ENCODE results near the gene GPRIN3.
"Not testable (repeated sequence)": the region's sequence is repeated elsewhere in the genome, so short reads cannot be mapped to it uniquely, and the experiment has no call there.

GPRIN3 gene

DNA sequence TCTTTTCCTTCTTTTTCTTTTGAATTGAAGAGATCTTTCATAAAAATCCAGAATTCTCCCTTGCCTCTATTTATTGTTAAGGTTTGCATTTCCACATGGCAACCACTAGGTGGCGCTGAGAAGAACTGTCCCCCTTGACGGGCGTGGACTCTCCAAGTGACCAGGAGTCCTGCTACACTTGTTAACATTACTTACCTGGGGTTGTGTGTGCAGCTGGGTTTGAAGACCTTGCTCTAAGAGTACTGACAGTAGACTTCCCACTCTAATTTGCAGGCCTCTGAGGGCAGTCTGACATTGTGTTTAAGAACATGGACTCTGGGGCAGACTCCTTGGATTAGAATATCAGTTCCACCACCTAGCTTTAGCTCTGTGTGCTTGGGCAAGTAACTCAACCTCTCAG is 52.8 kb downstream of the GPRIN3 start:
- no peaks in the 10 kb centered on the region for H3K36me3 ChIP-seq (ENCODE audit: control insufficient read depth, insufficient read depth, low read length, severe bottlenecking)
- H3K9ac ChIP-seq (ENCODE audit: low read length), result no peak overlapping the region
- peak; percentile 37 for DNase-seq (ENCODE audit: low read depth)

DNA sequence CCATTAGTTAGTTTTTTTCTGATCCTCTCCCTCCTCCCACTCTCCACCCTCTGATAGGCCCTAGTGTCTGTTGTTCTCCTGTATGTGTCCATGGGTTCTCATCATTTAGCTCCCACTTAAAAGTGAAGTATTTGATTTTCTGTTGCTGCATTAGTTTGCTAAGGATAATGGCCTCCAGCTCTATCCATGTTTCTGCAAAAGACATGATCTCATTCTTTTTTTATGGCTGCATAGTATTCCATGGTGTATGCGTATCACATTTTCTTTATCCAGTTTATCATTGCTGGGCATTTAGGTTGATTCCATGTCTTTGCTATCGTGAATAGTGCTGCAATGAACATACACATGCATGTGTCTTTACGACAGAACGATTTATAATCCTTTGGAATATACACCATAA is 53.3 kb downstream of the GPRIN3 start:
- peaks cover 39% of the 10 kb centered on the region for H3K27me3 ChIP-seq (replicated peaks; ENCODE audit: control insufficient read depth, insufficient read depth, low read length)
- H3K9ac ChIP-seq (ENCODE audit: low read length); H3K9me3 ChIP-seq (ENCODE audit: control insufficient read depth, low read length); DNase-seq (ENCODE audit: low read depth); H3K36me3 ChIP-seq (ENCODE audit: control insufficient read depth, insufficient read depth, low read length, severe bottlenecking); H3K4me1 ChIP-seq (ENCODE audit: control insufficient read depth, insufficient read depth, low read length); H3K4me3 ChIP-seq (ENCODE audit: low read length): not testable (repeated sequence)

More for the DNA sequence above, 52.8 kb downstream of the GPRIN3 start:
- no peaks in the 10 kb centered on the region for H3K9me3 ChIP-seq (ENCODE audit: control insufficient read depth, low read length)
- no peaks in the 10 kb centered on the region for H3K4me1 ChIP-seq (ENCODE audit: control insufficient read depth, insufficient read depth, low read length)
- H3K4me3 ChIP-seq (ENCODE audit: low read length), result no peak overlapping the region
- H3K27me3 ChIP-seq (replicated peaks; ENCODE audit: control insufficient read depth, insufficient read depth, low read length), result peaks cover 43% of the 10 kb centered on the region

DNA sequence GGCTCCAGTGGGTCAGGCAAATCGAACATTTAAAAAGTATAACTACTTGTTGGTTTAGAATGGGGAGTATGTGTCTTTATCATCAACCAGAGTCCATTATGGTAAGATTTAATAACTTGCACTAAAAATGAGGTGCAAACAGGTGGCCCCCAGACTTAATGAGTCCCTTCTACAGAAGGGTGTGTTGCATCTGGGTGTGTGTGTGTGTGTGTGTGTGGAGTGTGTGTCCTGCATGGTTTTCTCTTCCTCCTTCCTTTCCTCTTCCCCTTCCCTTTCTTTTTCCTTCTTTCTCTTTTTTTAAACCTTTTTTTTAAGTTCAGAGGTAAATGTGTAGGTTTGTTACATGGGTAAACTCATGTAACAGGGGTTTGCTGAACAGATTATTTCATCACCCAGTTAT is 53.7 kb downstream of the GPRIN3 start:
- Histone ChIP-seq H3K36me3 (ENCODE audit: control insufficient read depth, insufficient read depth, low read length, severe bottlenecking) (no peaks in the 10 kb centered on the region), H3K27me3 (replicated peaks; ENCODE audit: control insufficient read depth, insufficient read depth, low read length) (peaks cover 42% of the 10 kb centered on the region), H3K4me3 (ENCODE audit: low read length) (no peak overlapping the region), H3K4me1 (ENCODE audit: control insufficient read depth, insufficient read depth, low read length) (no peaks in the 10 kb centered on the region), H3K9ac (ENCODE audit: low read length) (no peak overlapping the region), H3K9me3 (ENCODE audit: control insufficient read depth, low read length) (no peaks in the 10 kb centered on the region)
- DNase-seq (ENCODE audit: low read depth), result no peak

- H3K9me3 ChIP-seq (ENCODE audit: control insufficient read depth, low read length), result no peaks in the 10 kb centered on the region
- no peaks in the 10 kb centered on the region for H3K4me1 ChIP-seq (ENCODE audit: control insufficient read depth, insufficient read depth, low read length)
- H3K9ac ChIP-seq (ENCODE audit: low read length), result no peak overlapping the region
- no peak for DNase-seq (ENCODE audit: low read depth)
- H3K4me3 ChIP-seq (ENCODE audit: low read length), result no peak overlapping the region
- H3K27me3 ChIP-seq (replicated peaks; ENCODE audit: control insufficient read depth, insufficient read depth, low read length), result peaks cover 39% of the 10 kb centered on the region
- H3K36me3 ChIP-seq (ENCODE audit: control insufficient read depth, insufficient read depth, low read length, severe bottlenecking), result no peaks in the 10 kb centered on the region
Measured at GRCh38 chr4:89253311-89253710, 54.3 kb downstream of the GPRIN3 start.

DNA sequence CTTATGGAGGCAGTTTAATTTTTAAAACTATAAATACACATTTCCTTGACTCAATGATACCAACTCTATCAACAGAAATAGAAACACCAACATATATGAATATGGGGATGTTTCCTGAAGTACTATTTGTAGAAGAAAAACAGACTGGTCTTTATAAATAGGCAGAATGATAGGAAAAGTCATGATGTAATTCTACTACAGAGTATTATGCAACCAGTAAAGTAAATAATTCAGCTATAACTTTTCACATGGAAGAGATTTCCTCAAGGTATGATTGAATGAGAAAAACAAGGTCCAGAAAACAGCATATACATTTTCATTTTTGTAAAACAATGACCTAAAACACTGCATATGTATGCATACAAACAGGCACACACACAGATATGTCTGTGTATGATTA is 56.2 kb downstream of the GPRIN3 start:
- H3K4me1 ChIP-seq (ENCODE audit: control insufficient read depth, insufficient read depth, low read length), result no peaks in the 10 kb centered on the region
- H3K36me3 ChIP-seq (ENCODE audit: control insufficient read depth, insufficient read depth, low read length, severe bottlenecking), result no peaks in the 10 kb centered on the region

GRCh38 chr4:89249716-89250361 is 57.8 kb downstream of the GPRIN3 start:
- Histone ChIP-seq H3K27me3 (replicated peaks; ENCODE audit: control insufficient read depth, insufficient read depth, low read length) (peaks cover 12% of the 10 kb centered on the region), H3K4me3 (ENCODE audit: low read length) (no peak overlapping the region), H3K9ac (ENCODE audit: low read length) (no peak overlapping the region), H3K36me3 (ENCODE audit: control insufficient read depth, insufficient read depth, low read length, severe bottlenecking) (no peaks in the 10 kb centered on the region), H3K4me1 (ENCODE audit: control insufficient read depth, insufficient read depth, low read length) (no peaks in the 10 kb centered on the region), H3K9me3 (ENCODE audit: control insufficient read depth, low read length) (no peaks in the 10 kb centered on the region)
- DNase-seq (ENCODE audit: low read depth), result no peak

More for the DNA sequence above, 56.2 kb downstream of the GPRIN3 start:
- Histone ChIP-seq H3K4me3 (ENCODE audit: low read length) (no peak overlapping the region), H3K9ac (ENCODE audit: low read length) (no peak overlapping the region), H3K27me3 (replicated peaks; ENCODE audit: control insufficient read depth, insufficient read depth, low read length) (peaks cover 26% of the 10 kb centered on the region), H3K9me3 (ENCODE audit: control insufficient read depth, low read length) (no peaks in the 10 kb centered on the region)
- DNase-seq (ENCODE audit: low read depth), result no peak

GRCh38 chr4:89249313-89249712 is 58.3 kb downstream of the GPRIN3 start:
- Histone ChIP-seq H3K4me3 (ENCODE audit: low read length) (no peak overlapping the region), H3K27me3 (replicated peaks; ENCODE audit: control insufficient read depth, insufficient read depth, low read length) (peaks cover 12% of the 10 kb centered on the region), H3K36me3 (ENCODE audit: control insufficient read depth, insufficient read depth, low read length, severe bottlenecking) (no peaks in the 10 kb centered on the region), H3K9ac (ENCODE audit: low read length) (no peak overlapping the region), H3K4me1 (ENCODE audit: control insufficient read depth, insufficient read depth, low read length) (no peaks in the 10 kb centered on the region), H3K9me3 (ENCODE audit: control insufficient read depth, low read length) (no peaks in the 10 kb centered on the region)
- no peak for DNase-seq (ENCODE audit: low read depth)

- Histone ChIP-seq H3K9me3 (ENCODE audit: control insufficient read depth, low read length) (no peaks in the 10 kb centered on the region), H3K4me1 (ENCODE audit: control insufficient read depth, insufficient read depth, low read length) (no peaks in the 10 kb centered on the region), H3K9ac (ENCODE audit: low read length) (no peak overlapping the region), H3K27me3 (replicated peaks; ENCODE audit: control insufficient read depth, insufficient read depth, low read length) (peaks cover 12% of the 10 kb centered on the region), H3K36me3 (ENCODE audit: control insufficient read depth, insufficient read depth, low read length, severe bottlenecking) (no peaks in the 10 kb centered on the region), H3K4me3 (ENCODE audit: low read length) (no peak overlapping the region)
- DNase-seq (ENCODE audit: low read depth), result no peak
Measured at GRCh38 chr4:89248879-89249281, 58.7 kb downstream of the GPRIN3 start.

DNA sequence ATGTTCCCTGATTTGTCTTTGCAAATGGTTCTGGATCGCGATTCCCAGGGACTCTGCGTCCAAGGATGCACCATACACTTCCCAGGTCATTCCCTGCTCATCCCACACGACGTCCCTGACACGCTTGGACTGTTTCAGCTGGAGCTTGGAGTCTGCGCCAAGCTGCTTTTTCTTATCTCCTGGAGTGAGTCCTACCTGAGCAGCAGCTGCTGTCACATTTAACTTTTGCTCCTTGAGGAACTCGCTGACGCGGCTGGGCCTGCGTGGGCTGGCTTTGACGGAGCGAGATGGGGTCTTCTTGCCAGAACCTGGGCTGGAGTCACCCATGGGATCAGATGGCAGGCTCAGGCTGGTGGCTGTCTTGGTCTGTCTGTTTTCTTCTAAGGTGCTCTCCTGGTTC is 59.6 kb downstream of the GPRIN3 start:
- no peak for DNase-seq (ENCODE audit: low read depth)
- H3K27me3 ChIP-seq (replicated peaks; ENCODE audit: control insufficient read depth, insufficient read depth, low read length), result peaks cover 6% of the 10 kb centered on the region
- H3K4me3 ChIP-seq (ENCODE audit: low read length), result no peak overlapping the region
- H3K36me3 ChIP-seq (ENCODE audit: control insufficient read depth, insufficient read depth, low read length, severe bottlenecking), result no peaks in the 10 kb centered on the region
- no peak overlapping the region for H3K9ac ChIP-seq (ENCODE audit: low read length)
- peaks cover 8% of the 10 kb centered on the region for H3K4me1 ChIP-seq (ENCODE audit: control insufficient read depth, insufficient read depth, low read length)
- no peaks in the 10 kb centered on the region for H3K9me3 ChIP-seq (ENCODE audit: control insufficient read depth, low read length)

DNA sequence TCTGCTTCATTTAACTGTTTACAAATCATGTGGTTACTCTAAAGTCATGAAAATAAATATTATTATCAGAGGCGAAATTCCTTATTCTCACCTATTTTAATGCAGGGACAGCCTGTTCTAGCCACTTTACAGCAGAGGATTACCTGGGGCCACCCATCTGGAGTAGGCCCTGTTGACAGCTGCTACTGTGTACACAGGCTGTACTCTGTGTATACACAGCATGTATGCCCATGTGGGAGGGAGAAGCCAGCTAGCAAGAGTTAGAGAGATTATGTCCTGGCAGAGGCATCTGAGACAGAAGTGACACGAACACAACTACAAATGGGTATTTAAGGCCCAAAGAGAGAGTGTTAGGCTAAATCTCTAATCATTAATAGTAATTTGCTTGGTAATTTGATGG is 62.1 kb downstream of the GPRIN3 start:
- Histone ChIP-seq H3K4me3 (ENCODE audit: low read length) (no peak overlapping the region), H3K36me3 (ENCODE audit: control insufficient read depth, insufficient read depth, low read length, severe bottlenecking) (no peaks in the 10 kb centered on the region), H3K27me3 (replicated peaks; ENCODE audit: control insufficient read depth, insufficient read depth, low read length) (peaks cover 6% of the 10 kb centered on the region), H3K9ac (ENCODE audit: low read length) (no peak overlapping the region), H3K9me3 (ENCODE audit: control insufficient read depth, low read length) (no peaks in the 10 kb centered on the region), H3K4me1 (ENCODE audit: control insufficient read depth, insufficient read depth, low read length) (peaks cover 15% of the 10 kb centered on the region)
- no peak for DNase-seq (ENCODE audit: low read depth)

DNA sequence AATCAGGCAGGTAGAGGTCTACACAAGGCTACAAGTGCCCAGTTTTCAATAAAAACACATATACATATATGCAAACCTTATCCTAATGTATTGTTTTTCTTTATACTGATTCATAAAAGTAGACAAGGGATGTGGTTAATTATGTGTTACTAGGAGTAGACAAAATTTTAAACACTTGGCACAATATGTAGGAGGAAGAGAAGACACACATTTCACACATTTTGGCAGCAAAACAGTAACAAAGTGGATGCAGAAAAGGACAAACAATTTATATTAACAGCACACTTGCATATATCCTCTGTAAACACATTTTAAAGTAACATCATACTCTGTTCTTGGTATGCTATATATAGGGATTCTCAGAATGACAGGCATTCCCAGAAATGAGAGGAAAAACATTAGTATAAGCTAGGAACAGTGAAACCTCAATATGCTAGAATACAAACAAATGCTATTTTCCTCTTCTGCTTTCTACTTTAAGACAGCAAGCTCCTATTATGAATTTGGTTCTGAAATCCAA is 63.8 kb downstream of the GPRIN3 start:
- DNase-seq (ENCODE audit: low read depth), result no peak
- H3K4me3 ChIP-seq (ENCODE audit: low read length), result no peak overlapping the region
- H3K36me3 ChIP-seq (ENCODE audit: control insufficient read depth, insufficient read depth, low read length, severe bottlenecking), result no peaks in the 10 kb centered on the region
- H3K9me3 ChIP-seq (ENCODE audit: control insufficient read depth, low read length), result no peaks in the 10 kb centered on the region
- peaks cover 15% of the 10 kb centered on the region for H3K4me1 ChIP-seq (ENCODE audit: control insufficient read depth, insufficient read depth, low read length)
- H3K9ac ChIP-seq (ENCODE audit: low read length), result no peak overlapping the region
- H3K27me3 ChIP-seq (replicated peaks; ENCODE audit: control insufficient read depth, insufficient read depth, low read length), result peaks cover under 1% of the 10 kb centered on the region

Measured in adipocyte (in vitro differentiated cells).